Measurements from ENCODE around the gene CEP78.

CEP78 gene

DNA sequence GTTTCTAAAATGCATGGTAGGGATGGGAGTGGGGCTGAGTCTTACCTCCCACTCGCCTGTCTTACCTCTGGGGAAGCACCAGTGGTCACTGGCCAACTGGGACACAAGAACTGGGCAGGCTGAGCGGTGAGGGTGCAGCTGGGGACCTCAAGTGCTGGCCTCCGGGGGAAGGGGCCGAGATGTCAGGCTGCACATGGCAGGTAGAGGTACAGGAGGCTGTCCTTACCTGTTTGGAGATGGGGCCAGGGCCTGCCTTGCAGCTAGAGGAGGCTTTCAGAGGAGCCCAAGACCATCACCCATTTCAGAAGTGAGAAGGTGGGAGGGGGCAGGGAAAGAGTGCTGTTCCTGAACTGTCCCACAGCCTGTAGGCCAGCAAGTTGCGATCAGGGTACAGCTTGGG is 75.2 kb downstream of the CEP78 start:
- FAIRE-seq = no peak

DNA sequence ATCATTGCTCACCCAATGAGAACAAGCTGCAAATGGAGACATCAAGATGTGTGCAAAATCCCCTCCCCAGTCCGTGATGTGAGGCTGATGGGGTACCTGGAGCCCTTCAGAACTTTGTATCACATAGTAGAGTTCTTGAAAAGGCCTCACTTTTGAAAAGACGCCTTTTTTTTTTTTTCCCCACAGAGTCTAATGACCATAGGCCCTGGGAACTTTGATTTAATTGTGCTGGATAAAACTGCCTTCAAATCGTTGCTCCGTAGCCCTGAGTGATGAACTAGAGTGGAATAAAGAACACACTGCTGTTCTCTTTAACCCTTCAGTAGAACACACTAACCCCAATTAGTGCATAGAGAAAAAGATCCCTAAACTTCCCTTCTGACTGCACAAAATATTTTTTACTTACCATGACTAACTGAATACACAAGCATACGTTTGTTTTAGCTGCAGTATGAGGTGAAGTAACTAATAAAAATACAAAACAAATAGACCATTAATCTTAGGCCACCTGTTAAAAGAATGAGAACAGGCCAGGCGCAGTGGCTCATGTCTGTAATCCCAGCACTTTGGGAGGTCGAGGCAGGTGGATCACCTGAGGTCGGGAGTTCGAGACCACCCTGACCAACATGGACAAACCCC is 76.1 kb downstream of the CEP78 start:
- no peak for FAIRE-seq

GRCh38 chr9:78314550-78314949 is 78.7 kb downstream of the CEP78 start:
- no peak for FAIRE-seq

- no peak for FAIRE-seq
Observed at GRCh38 chr9:78314953-78315870, 79.3 kb downstream of the CEP78 start.

DNA sequence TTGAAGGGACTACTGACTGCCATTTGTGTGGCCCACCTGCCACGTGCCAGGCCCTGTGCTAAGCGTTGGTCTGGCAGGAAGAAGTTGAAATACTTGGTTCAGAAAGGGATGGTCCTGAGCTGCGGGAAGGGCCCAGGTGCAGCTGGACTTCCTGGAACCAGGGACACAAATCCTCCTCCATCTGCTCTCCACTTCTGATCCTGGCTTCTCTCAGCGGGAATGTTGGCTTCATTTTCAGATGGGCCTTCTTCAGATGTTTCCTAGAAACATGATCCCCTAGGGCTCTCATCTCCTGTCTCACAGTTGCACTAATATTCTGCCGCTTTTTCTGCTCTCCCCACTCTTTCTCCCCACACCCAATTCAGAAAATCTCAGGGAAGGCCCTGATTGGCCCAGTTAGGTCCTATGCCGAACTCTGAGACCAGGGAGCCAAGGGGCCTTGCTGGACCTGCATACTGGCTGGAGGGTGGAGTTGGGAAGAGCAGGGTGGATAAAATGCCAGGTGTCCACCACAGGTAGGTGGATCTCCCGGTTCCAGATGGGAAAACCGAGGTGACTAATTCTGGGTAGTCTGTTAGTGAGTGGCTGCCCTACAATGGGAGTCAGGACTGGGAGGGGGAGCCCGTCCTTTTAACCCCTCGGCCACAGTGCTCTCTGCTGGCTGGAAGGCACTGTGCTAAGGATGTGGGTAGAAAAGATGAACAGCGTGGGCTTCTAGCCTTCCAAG is 80.5 kb downstream of the CEP78 start:
- no peak for FAIRE-seq

DNA sequence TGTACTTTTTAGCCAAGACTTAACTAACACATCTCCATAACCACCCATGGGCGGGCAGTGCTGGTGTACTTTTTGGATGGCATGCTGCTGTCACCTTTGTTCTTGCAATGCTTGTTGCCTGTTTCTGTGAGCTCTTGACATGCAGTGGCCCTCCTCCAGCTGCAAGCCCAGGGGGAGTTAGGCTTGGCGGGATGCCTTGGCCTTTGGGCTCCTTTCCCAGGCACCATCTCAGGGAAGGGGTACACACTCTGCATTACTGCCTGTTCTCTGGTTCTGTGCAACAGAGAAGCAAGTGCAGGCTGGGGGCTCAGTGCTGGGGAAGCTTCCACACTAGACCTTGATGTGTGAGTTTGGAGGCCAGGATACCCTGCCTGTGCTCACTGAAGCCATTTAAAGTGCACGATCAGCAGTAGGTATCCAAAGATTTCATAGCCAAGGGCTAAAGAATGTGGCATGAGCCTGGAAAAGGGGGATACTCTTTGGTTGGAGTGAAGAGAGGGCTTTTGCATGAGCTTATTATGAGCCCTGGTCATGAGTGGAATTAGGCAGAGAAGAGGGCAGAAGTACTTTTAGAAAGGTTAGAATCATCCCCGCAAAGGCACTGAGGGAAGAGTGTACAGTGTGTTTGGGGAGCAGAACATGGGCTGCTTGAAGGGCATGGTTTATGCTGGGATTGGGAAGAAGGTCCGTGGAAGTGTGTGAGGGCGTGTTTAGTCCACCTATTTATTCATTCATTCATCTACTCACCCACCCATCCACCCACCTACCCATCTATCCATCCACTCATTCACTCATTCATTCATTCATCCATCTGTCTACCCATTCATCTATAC is 83.5 kb downstream of the CEP78 start:
- FAIRE-seq = no peak

GRCh38 chr9:78320030-78320693 is 84.3 kb downstream of the CEP78 start:
- FAIRE-seq = no peak

DNA sequence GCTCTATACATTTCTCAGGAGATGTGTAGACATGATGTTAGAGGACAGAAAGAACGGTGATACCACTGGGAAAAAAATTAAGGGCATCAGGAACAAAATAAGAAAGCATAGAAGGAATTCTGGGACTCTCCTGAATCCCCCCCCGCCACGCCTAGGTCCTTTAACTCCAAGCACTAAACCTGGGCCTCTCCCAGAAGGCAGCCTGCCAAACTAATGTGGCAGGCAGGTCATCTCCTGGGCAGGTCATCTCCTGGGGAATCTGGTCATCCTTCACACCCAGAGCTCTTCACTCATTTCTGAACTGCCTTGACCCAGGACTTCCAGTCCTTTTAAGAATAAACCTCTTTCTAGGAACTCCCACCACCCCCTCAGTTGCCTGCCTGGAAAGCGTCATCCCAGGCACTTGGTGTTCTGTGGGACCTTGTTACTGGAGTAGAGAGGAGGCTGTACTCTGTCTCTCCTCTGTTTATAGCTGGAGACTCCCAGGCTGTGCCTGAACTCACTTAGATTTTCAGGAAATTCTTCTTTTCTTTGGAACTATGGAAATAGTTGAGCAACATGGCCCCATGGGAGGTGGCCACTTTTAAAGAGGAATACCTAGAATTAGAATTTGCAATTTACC is 85.1 kb downstream of the CEP78 start:
- FAIRE-seq = no peak

DNA sequence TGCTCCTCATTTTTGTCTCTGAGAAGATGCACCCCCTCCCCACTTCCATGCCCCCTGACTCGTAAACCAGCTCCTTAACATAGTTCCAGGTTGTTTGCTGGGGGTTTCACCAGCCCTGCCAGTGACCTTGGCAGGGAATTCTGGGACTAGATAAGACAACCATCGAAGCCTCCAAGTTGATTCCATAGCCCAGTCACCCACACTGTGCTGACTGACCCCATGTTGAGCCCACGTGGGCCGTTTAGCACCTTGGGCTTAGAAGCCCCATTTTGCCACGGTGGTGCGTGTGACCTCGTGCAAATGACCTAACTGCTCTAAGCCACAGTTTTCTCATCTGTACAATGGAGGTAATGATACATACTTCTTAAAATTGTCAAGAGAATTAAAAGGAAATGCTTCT is 85.6 kb downstream of the CEP78 start:
- FAIRE-seq = no peak

DNA sequence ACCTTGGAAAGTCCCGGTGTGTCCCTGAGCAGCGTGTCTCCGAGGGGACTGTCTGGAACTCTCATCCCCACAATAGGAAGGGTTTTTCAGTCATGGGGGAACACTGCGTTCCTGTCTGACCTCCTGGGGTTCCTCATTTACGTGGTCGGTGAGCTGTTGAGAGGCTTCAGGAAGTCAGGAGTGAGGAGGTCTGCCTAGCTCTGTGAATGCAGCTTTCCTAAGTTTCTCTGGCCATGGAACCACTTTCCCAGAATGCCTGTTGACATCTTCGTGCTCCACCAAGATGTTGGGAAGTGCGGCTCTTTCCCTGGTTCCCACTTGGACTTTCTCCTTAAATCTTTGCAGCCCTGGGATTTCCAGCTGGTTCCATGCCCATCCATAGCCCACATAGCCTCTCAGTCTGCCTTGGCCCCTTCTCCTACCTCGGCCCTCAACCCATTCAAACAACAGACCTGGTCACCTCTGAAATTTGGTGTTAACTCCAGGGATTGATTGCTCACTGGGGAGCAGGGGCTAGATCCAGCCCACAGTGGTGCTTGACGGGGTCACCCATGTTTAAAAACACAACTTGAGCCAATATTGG is 88.3 kb downstream of the CEP78 start:
- no peak for FAIRE-seq

GRCh38 chr9:78324682-78325081 is 88.8 kb downstream of the CEP78 start:
- FAIRE-seq = no peak

GRCh38 chr9:78325343-78325742 is 89.5 kb downstream of the CEP78 start:
- FAIRE-seq = no peak

DNA sequence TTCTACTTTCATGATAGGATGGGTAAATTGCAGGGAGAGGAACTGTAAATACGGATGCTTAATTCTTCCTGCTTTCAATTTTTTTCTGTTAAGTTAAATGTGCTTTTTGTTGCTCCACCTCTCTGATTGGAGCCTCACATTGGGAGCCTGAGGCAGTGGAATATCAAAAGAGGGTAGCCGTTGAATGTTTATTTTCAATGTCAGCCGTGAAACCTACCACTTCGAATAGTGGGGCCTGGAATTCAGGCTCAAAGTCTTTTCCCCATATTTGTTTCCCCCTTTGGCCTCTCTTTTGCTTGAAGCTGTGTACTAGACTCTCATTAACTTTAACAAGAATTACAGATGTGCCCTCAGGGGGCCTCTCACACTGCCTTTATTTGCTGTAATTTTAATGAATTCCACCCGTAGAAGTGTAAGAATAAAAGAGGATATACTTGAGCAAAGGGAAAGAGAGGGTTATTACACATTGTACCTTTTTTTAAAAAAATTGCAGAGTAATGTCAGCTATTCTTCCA is 90.0 kb downstream of the CEP78 start:
- no peak for FAIRE-seq

- FAIRE-seq = no peak
Observed at GRCh38 chr9:78326564-78326963, 90.7 kb downstream of the CEP78 start.

Data from colon (tissue), 2 donors.